DMS 273 treated with DMSO at 0.1 percent for 48 hours (cell line): ENCODE measurements around the gene NTF3.

Experiments used
- DNase-seq: peaks from one replicate; lab custom pipeline; 2025; lab: John Stamatoyannopoulos, UW

NTF3 gene

GRCh38 chr12:5511256-5511643 lies 79.3 kb downstream of the NTF3 start:
- no peak for DNase-seq

DNA sequence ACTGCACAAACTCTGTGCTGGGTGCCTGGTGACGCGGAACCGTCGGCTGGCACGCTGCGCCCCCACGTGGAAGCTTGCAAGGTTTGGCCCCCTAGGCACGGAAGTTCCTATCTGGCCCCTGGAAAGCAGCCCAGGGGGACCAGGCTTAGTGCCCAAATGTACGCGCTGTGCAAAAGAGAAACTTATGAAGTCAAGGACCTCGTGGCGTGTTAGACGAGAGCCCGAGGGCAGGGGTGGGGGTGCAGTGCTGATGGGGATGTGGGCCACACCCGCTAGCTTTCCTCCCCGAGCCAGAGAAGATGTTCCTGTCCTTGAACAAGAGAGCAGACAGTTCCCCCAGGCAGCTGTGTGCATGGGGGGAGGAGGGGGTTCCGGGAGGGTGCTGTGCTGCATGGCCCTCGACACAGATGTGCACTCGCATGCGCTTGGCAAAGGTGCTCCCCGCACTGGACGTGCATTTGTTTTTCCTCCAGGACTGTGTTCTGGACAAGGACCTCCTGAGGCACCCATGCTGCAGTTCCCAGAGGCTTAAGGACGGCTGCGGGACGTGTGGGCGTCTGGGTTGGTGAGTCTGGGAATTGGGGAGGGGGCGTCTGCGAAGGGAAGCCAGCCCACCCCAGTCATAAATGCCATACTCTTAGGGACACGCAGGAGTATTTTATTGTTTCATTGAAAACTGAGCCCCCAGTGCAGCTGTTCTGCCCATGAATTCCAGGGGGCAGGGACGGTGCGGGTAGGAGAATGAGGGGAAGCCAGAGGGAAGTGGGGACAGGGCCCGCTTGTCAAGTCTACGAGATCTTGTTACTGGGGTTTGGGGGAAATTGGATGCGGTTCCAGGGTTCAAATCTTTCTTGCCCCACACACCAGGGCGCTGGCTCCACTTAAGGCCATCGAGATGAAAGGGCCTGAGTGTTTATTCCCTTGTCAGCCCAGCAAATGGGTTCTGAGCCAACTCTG lies 80.0 kb downstream of the NTF3 start:
- no peak for DNase-seq

GRCh38 chr12:5512601-5512970 lies 80.7 kb downstream of the NTF3 start:
- no peak for DNase-seq

DNA sequence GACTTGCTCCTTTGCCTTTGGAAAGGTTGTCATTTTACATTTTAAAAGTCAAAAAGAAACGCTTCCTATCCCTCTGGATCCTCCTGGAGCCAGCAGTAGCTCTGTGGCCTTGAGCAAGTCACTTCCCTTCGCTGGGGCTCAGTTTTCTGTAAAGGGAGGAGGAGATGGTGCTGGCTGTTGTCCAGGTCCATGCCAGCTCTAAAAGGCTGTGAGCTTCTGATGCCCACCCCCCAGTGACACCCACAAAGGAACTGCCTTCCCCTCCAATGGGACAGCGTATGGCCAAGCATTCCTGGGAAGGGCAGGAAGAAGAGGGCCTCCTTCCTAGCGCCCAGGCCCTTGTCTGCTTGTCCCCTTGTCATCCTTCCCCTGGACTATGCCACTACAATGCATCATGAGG lies 81.5 kb downstream of the NTF3 start:
- DNase-seq, result no peak

GRCh38 chr12:5514016-5514415 lies 82.1 kb downstream of the NTF3 start:
- DNase-seq, result no peak

- DNase-seq, result no peak
Measured at GRCh38 chr12:5514545-5514944, 82.6 kb downstream of the NTF3 start.

DNA sequence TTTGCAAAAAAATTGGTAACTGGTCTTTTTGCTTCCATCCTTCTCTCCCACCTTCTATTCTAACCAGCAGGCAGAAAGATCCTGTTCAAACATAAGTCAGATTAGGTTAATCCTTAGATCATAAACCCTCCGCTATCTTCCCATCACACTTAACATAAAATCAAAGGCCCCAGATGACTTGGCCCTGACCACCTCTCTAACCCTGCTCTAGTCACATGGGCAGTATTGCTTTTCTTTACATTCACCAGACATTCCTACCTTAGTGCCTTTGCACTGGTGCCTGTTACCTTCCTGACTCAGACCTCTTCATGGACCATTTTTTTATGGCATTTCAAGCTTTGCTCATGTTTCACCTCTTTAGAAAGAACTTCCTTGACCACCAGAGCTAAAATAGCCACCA lies 83.5 kb downstream of the NTF3 start:
- DNase-seq, result no peak

GRCh38 chr12:5516371-5517241 lies 84.7 kb downstream of the NTF3 start:
- DNase-seq, result no peak

- DNase-seq, result no peak
Measured at GRCh38 chr12:5518584-5519365, 86.9 kb downstream of the NTF3 start.

- no peak for DNase-seq
Measured at GRCh38 chr12:5520037-5520436, 88.1 kb downstream of the NTF3 start.

GRCh38 chr12:5520831-5521230 lies 88.9 kb downstream of the NTF3 start:
- no peak for DNase-seq

GRCh38 chr12:5521456-5522325 lies 89.8 kb downstream of the NTF3 start:
- no peak for DNase-seq

DNA sequence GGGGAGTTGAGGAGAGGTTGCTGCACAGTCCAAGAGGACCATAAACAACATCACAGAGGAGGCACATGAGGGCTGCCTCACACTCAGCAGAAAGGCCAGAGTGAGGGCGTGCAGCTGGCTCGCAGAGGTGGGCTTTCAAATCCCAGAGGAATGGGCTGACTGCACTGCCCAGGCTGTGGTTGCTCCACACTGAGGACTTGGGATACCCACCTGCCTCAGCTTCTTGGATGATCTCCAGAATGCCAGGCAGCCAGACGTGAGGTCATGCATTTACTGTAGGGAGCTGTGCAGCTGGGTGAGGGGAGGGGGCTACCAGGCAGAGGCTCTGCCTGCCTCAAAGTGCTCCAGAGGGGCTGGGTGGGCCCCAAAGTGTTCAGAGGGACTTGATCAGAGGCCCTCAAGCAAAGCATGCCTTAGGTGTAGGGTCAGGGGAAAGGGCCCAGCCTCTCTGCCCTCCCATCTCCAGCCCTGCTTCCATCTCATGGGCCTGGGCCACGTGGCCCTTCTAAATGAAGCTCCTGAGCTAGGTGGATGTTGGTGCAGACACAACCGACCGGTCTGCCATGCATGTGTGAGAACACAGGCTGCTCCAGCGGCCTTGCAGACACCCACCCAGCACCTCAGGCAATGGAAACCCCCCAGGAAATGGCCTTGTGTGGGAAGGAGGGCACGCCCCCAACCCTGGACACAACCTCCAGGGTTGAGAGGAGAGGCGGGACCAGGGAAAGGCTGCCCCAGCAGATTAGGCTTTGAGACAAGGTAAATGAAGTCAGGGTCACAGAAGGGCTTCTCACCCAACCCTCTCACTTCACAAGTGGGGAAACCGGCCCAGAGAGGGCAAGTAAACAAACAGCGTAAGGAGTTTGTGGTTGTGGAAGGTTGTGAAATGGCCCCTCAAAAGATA lies 90.8 kb downstream of the NTF3 start:
- DNase-seq, result no peak

DNA sequence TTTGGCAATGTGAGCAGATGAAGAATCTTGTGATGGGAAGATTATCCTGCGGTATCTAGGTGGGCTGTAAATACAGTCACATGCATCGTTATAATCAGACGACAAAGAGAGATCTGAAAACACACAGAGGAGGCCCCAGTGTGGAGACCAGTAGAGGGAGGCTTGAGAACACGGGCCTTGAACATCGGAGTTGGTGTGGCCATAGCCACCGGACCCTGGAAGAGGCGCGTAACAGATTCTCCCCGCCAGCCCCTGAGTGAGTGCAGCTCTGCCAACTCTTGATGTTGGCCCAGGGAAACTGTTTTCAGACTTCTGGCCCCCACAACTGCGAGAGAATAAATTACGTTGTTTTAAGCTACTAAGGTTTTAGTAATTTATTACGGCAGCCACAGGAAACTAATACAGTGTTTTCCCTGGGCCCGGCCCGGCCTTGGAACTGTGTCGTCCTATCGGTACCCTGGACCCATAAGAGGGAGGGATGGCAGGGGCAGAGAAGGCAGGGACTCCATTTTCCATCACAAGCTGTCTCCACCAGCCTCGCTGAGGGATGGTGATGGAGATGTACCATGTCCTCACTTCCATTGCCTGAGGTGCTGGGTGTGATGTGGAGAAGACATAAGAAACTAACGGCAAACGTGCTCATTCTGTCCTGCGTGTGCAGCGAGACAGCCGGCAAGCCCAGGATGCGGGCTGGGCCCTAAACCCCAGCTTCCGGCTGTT lies 91.6 kb downstream of the NTF3 start:
- no peak for DNase-seq

DNA sequence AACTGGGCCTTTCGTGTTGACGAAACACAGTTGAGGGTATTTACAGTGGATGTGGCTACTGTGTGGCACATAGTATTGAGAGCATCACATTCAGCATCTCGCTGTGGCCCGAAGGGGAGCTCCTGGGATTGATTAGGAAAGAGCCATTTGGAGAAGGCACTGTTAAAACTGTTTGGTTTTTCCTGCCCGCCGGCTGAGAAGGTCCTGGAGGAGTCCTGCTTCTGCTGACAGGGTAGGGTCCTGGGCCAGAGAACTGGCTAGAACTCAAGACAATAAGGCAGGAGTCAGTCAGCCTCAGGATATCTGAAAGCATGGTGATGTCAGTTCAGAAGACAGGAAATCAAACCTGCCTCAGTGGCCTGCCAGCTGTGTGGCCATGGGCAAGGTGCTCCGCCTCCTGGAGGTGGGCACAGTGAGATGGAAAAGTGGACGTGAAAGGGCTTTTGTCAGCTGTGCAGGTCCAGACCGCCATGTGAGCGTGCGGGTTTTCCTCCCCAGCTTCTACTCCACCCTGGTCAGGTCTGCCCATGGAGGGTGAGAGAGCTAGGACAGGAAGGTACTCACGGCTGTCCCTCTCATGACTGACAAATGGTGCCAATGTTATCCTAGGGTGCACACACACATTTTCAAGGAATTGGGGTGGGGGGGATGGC lies 92.3 kb downstream of the NTF3 start:
- DNase-seq, result no peak

DNA sequence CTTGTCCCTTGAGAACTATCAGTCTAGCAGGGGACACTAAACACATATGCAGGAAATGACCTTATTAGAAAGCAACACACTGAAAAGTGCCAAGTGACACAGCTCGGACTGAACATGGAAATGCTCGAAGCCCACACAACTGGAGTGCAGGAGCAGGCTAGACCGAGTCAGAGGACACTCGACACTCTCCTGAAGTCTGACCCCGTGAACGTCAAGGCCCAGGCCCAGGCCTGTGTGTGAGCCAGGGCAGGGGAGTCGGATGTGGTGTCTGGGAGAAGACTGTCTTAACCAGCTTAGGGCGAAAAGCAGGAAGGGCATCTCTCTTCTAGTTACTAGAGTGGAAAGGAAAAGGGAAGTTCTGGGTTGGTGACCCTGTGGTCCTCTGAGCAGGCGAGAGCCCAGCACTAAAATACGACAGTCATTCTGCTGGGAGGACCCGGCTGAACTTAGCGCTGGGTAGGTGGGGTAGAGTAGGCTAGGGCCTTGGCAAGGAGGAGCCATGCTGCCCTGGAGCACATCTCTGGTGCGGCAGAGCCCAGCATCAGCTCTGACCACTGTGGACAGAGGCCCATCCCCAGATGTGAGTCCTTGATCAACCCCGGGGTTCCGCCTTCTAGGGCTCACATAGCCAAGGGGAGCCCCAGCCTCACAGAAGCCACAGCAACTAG lies 93.0 kb downstream of the NTF3 start:
- no peak for DNase-seq

- DNase-seq, result no peak
Measured at GRCh38 chr12:5525783-5526367, 94.0 kb downstream of the NTF3 start.

GRCh38 chr12:5533368-5533767 lies 101.5 kb downstream of the NTF3 start:
- no peak for DNase-seq
